ENCODE measurements around the gene UBE2M. TPM values are rescaled to one million over a fixed set of nuclear protein-coding genes. Genes with fewer than 3 reads are reported as not detected.
A peak's percentile ranks its signal among the peaks of the same experiment; 100 is the strongest.

The UBE2M gene
- total and polyA plus RNA-seq, 3 experiments from 2014 or later = 22.5 to 191 (median 182) TPM

- H3K27me3 ChIP-seq (ENCODE audit: insufficient read depth, low read length, poor library complexity, severe bottlenecking) = no peaks in the 10 kb centered on the region
- H3K9me3 ChIP-seq (ENCODE audit: low read length) = no peaks in the 10 kb centered on the region
- Mint-ChIP-seq H3K27me3 (peaks cover 0 to 9% of the 10 kb centered on the region in 2 donors), H3K27ac (peak within 1 kb of the TSS; percentile 95 to 100 (median 100)), H3K4me3 (peak within 1 kb of the TSS; percentile 89 to 99 (median 95)), H3K4me1 (peaks cover 24 to 49% (median 26%) of the 10 kb centered on the region in 3 donors), H3K36me3 (peaks cover 0 to 23% (median 0%) of the 10 kb centered on the region in 3 donors), H3K9me3 (no peaks in the 10 kb centered on the region)
- POLR2A ChIA-PET = interaction anchor here (1.0 to 2.1 kb wide), 6 partner anchors 10 to 390 kb away, joined by 3 to 17 read pairs (median 5); partner anchors contain the start of genes CHMP2A, UBE2M, ZBTB45 and ZNF132
- DNase-seq = peak; percentile 99 to 100 (median 100)
- peaks cover 29% of the 10 kb centered on the region for H3K4me1 ChIP-seq (ENCODE audit: insufficient read depth, low read length)
- peak within 1 kb of the TSS; percentile 98 for H3K4me3 ChIP-seq (ENCODE audit: low read length)
- CTCF ChIA-PET = interaction anchor here (1.0 to 4.2 kb wide), 4 partner anchors 10 to 59 kb away, joined by 3 to 24 read pairs (median 4); partner anchors contain the start of gene ZBTB45
- no peaks in the 10 kb centered on the region for H3K36me3 ChIP-seq (ENCODE audit: insufficient read depth, low read length)
- peak within 1 kb of the TSS; percentile 100 for H3K27ac ChIP-seq (ENCODE audit: low read depth, low read length)
Observed at GRCh38 chr19:58572818-58573657, 14.6 kb upstream of the UBE2M start, which contains the start of gene MZF1. Gene MZF1 (minus strand): TSS chr19:58573335. CDS start chr19:58571389, 1,946 bp downstream.

GRCh38 chr19:58572026-58572817 is 13.8 kb upstream of the UBE2M start:
- Histone ChIP-seq H3K4me3 (ENCODE audit: low read length) (peak overlapping the region; percentile 98), H3K4me1 (ENCODE audit: insufficient read depth, low read length) (peaks cover 29% of the 10 kb centered on the region), H3K27ac (ENCODE audit: low read depth, low read length) (peak overlapping the region; percentile 100), H3K9me3 (ENCODE audit: low read length) (no peaks in the 10 kb centered on the region), H3K27me3 (ENCODE audit: insufficient read depth, low read length, poor library complexity, severe bottlenecking) (no peaks in the 10 kb centered on the region), H3K36me3 (ENCODE audit: insufficient read depth, low read length) (no peaks in the 10 kb centered on the region)
- H3K9me3 Mint-ChIP-seq = no peaks in the 10 kb centered on the region
- H3K27me3 Mint-ChIP-seq = peaks cover 0 to 9% of the 10 kb centered on the region in 2 donors
- peaks cover 24 to 43% (median 26%) of the 10 kb centered on the region in 3 donors for H3K4me1 Mint-ChIP-seq
- CTCF ChIA-PET = interaction anchor here (1.0 to 4.2 kb wide), 4 partner anchors 10 to 59 kb away, joined by 3 to 24 read pairs (median 4); partner anchors contain the start of gene ZBTB45
- H3K36me3 Mint-ChIP-seq = peaks cover 0 to 20% (median 0%) of the 10 kb centered on the region in 3 donors
- H3K4me3 Mint-ChIP-seq = peak overlapping the region; percentile 89 to 99 (median 95)
- POLR2A ChIA-PET = interaction anchor here (1.0 to 2.1 kb wide), 8 partner anchors 9 to 389 kb away, joined by 3 to 17 read pairs (median 6); partner anchors contain the start of genes CHMP2A, UBE2M, ZBTB45 and ZNF132
- peak overlapping the region; percentile 95 to 100 (median 100) for H3K27ac Mint-ChIP-seq
- DNase-seq = peak in 1 of 5 donors; percentile 48

- no peaks in the 10 kb centered on the region for H3K27me3 ChIP-seq (ENCODE audit: insufficient read depth, low read length, poor library complexity, severe bottlenecking)
- no peaks in the 10 kb centered on the region for H3K9me3 ChIP-seq (ENCODE audit: low read length)
- ChIA-PET CTCF (interaction anchor here (1.0 to 4.2 kb wide), 4 partner anchors 9 to 58 kb away, joined by 3 to 24 read pairs (median 4); partner anchors contain the start of gene ZBTB45), POLR2A (interaction anchor here (1.0 to 2.1 kb wide), 4 partner anchors 9 to 51 kb away, joined by 5 to 17 read pairs (median 9); partner anchors contain the start of genes CHMP2A and ZBTB45)
- Mint-ChIP-seq H3K27ac (peak overlapping the region in 7 of 8 donors; percentile 33 to 100 (median 100)), H3K4me3 (peak overlapping the region in 1 of 7 donors; percentile 89), H3K9me3 (no peaks in the 10 kb centered on the region), H3K36me3 (peaks cover 0 to 20% (median 0%) of the 10 kb centered on the region in 3 donors), H3K27me3 (peaks cover 0 to 9% of the 10 kb centered on the region in 2 donors), H3K4me1 (peaks cover 24 to 43% (median 26%) of the 10 kb centered on the region in 3 donors)
- no peak overlapping the region for H3K27ac ChIP-seq (ENCODE audit: low read depth, low read length)
- no peaks in the 10 kb centered on the region for H3K36me3 ChIP-seq (ENCODE audit: insufficient read depth, low read length)
- H3K4me3 ChIP-seq (ENCODE audit: low read length) = no peak overlapping the region
- H3K4me1 ChIP-seq (ENCODE audit: insufficient read depth, low read length) = peaks cover 29% of the 10 kb centered on the region
- DNase-seq = no peak
Observed at GRCh38 chr19:58571575-58571947, 13.2 kb upstream of the UBE2M start.

GRCh38 chr19:58570770-58571574 is 12.6 kb upstream of the UBE2M start:
- H3K36me3 ChIP-seq (ENCODE audit: insufficient read depth, low read length) = no peaks in the 10 kb centered on the region
- ChIA-PET POLR2A (interaction anchor here (1.0 to 2.1 kb wide), 3 partner anchors 10 to 50 kb away, joined by 5 to 17 read pairs (median 6); partner anchors contain the start of genes CHMP2A and ZBTB45), CTCF (interaction anchor here (4.2 kb wide), 1 partner anchor 51 kb away, joined by 24 read pairs; the partner anchor contains the start of gene ZBTB45)
- Mint-ChIP-seq H3K27me3 (peaks cover 0 to 9% of the 10 kb centered on the region in 2 donors), H3K27ac (peak overlapping the region in 1 of 8 donors; percentile 33), H3K9me3 (no peaks in the 10 kb centered on the region), H3K36me3 (peaks cover 0 to 20% (median 0%) of the 10 kb centered on the region in 3 donors), H3K4me1 (peaks cover 23 to 41% (median 25%) of the 10 kb centered on the region in 3 donors), H3K4me3 (peak overlapping the region in 1 of 7 donors; percentile 26)
- peaks cover 28% of the 10 kb centered on the region for H3K4me1 ChIP-seq (ENCODE audit: insufficient read depth, low read length)
- no peaks in the 10 kb centered on the region for H3K27me3 ChIP-seq (ENCODE audit: insufficient read depth, low read length, poor library complexity, severe bottlenecking)
- H3K27ac ChIP-seq (ENCODE audit: low read depth, low read length) = no peak overlapping the region
- peak in 1 of 5 donors; percentile 42 for DNase-seq
- H3K9me3 ChIP-seq (ENCODE audit: low read length) = no peaks in the 10 kb centered on the region
- no peak overlapping the region for H3K4me3 ChIP-seq (ENCODE audit: low read length)

GRCh38 chr19:58569943-58570670 is 11.7 kb upstream of the UBE2M start:
- H3K9me3 ChIP-seq (ENCODE audit: low read length) = no peaks in the 10 kb centered on the region
- Mint-ChIP-seq H3K27me3 (peaks cover 0 to 9% of the 10 kb centered on the region in 2 donors), H3K4me1 (peaks cover 19 to 33% (median 21%) of the 10 kb centered on the region in 3 donors), H3K9me3 (no peaks in the 10 kb centered on the region), H3K4me3 (no peak overlapping the region), H3K36me3 (peaks cover 0 to 17% (median 0%) of the 10 kb centered on the region in 3 donors), H3K27ac (peak overlapping the region in 1 of 8 donors; percentile 76)
- H3K36me3 ChIP-seq (ENCODE audit: insufficient read depth, low read length) = no peaks in the 10 kb centered on the region
- H3K27ac ChIP-seq (ENCODE audit: low read depth, low read length) = no peak overlapping the region
- H3K27me3 ChIP-seq (ENCODE audit: insufficient read depth, low read length, poor library complexity, severe bottlenecking) = no peaks in the 10 kb centered on the region
- ChIA-PET CTCF (interaction anchor here (0.7 to 4.2 kb wide), 4 partner anchors 9 to 56 kb away, joined by 3 to 24 read pairs (median 7); partner anchors contain the start of gene ZBTB45), POLR2A (interaction anchor here (0.6 kb wide), 1 partner anchor 48 kb away, joined by 3 read pairs; no protein-coding TSS in a partner anchor)
- no peak overlapping the region for H3K4me3 ChIP-seq (ENCODE audit: low read length)
- DNase-seq = no peak
- peaks cover 23% of the 10 kb centered on the region for H3K4me1 ChIP-seq (ENCODE audit: insufficient read depth, low read length)

- Mint-ChIP-seq H3K27ac (no peak overlapping the region), H3K4me3 (no peak overlapping the region), H3K4me1 (peaks cover 22 to 31% (median 22%) of the 10 kb centered on the region in 3 donors), H3K36me3 (peaks cover 0 to 18% (median 0%) of the 10 kb centered on the region in 3 donors), H3K27me3 (peaks cover 0 to 9% of the 10 kb centered on the region in 2 donors), H3K9me3 (no peaks in the 10 kb centered on the region)
- Histone ChIP-seq H3K4me3 (ENCODE audit: low read length) (no peak overlapping the region), H3K27me3 (ENCODE audit: insufficient read depth, low read length, poor library complexity, severe bottlenecking) (no peaks in the 10 kb centered on the region), H3K9me3 (ENCODE audit: low read length) (no peaks in the 10 kb centered on the region), H3K4me1 (ENCODE audit: insufficient read depth, low read length) (peaks cover 18% of the 10 kb centered on the region), H3K36me3 (ENCODE audit: insufficient read depth, low read length) (no peaks in the 10 kb centered on the region), H3K27ac (ENCODE audit: low read depth, low read length) (no peak overlapping the region)
- peak in 1 of 5 donors; percentile 36 for DNase-seq
- POLR2A ChIA-PET = interaction anchor here (0.6 kb wide), 1 partner anchor 48 kb away, joined by 3 read pairs; no protein-coding TSS in a partner anchor
- CTCF ChIA-PET = interaction anchor here (0.7 to 4.2 kb wide), 4 partner anchors 8 to 56 kb away, joined by 3 to 24 read pairs (median 7); partner anchors contain the start of gene ZBTB45
Observed at GRCh38 chr19:58569191-58569942, 11.0 kb upstream of the UBE2M start.

Data from CD8-positive, alpha-beta memory T cell (primary cell).